Esophagus muscularis mucosa (tissue), 4 donors: ENCODE results near the gene CELF3.

Source experiments
- CTCF ChIP-seq, 3 experiments: fragments of 200-600 bp in 2 of 3; fragments of 450-650 bp in 1 of 3; sonication (generic) in 2 of 3; IDR thresholded peaks; one replicate each; pipeline ENCODE4 v1.5.1; 2017 to 2019; ENCODE audit warnings: antibody characterized with exemption in 3 of 3, mild to moderate bottlenecking in 2 of 3, moderate library complexity in 1 of 3
- EP300 ChIP-seq: sonication (generic); formaldehyde crosslinking; IDR thresholded peaks from one replicate; pipeline ENCODE4 v1.6.1; 2017; ENCODE audit warnings: antibody characterized with exemption
- POLR2A ChIP-seq: fragments of 450-650 bp; IDR thresholded peaks from one replicate; pipeline ENCODE4 v1.6.1; 2017; ENCODE audit warnings: antibody characterized with exemption, moderate library complexity, mild to moderate bottlenecking, low read depth
- POLR2AphosphoS5 ChIP-seq, 2 donors: sonication (generic); formaldehyde crosslinking; IDR thresholded peaks; one replicate each; pipeline ENCODE4 v1.6.1; 2017; ENCODE audit warnings: antibody characterized with exemption in 2 of 2

- TF ChIP-seq CTCF (IDR thresholded peaks at IDR 0.05) (no peak), EP300 (no peak), POLR2A (no peak), POLR2AphosphoS5 (IDR thresholded peaks at IDR 0.05) (no peak)
These were observed 7.2 kb upstream of the CELF3 start for GRCh38 chr1:151723726-151724370.
